22Rv1 (cell line): Measurements from ENCODE around the gene IL6R.

Experiments
- H3K27ac ChIP-seq: fragments of 450-650 bp; 2 replicates; pipeline ENCODE4 v1.5.1; 2017
- ZFX ChIP-seq: fragments of 450-650 bp; IDR thresholded peaks from 2 replicates; pipeline ENCODE4 v1.6.1; 2017; ENCODE audit warnings: antibody characterized with exemption, borderline replicate concordance
- TF ChIP-seq, protein P1 (sequence below): fragments of 450-650 bp; IDR thresholded peaks from 2 replicates; pipeline ENCODE4 v1.5.1; 2017; ENCODE audit warnings: mild to moderate bottlenecking

Gene IL6R

GRCh38 chr1:154384650-154385489 is 20.3 kb upstream of the IL6R start:
- no peak for TF ChIP-seq ZFX
- TF ChIP-seq, protein P1, sequence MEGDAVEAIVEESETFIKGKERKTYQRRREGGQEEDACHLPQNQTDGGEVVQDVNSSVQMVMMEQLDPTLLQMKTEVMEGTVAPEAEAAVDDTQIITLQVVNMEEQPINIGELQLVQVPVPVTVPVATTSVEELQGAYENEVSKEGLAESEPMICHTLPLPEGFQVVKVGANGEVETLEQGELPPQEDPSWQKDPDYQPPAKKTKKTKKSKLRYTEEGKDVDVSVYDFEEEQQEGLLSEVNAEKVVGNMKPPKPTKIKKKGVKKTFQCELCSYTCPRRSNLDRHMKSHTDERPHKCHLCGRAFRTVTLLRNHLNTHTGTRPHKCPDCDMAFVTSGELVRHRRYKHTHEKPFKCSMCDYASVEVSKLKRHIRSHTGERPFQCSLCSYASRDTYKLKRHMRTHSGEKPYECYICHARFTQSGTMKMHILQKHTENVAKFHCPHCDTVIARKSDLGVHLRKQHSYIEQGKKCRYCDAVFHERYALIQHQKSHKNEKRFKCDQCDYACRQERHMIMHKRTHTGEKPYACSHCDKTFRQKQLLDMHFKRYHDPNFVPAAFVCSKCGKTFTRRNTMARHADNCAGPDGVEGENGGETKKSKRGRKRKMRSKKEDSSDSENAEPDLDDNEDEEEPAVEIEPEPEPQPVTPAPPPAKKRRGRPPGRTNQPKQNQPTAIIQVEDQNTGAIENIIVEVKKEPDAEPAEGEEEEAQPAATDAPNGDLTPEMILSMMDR = no peak
- no peak overlapping the region for H3K27ac ChIP-seq

GRCh38 chr1:154386643-154387352 is 18.3 kb upstream of the IL6R start:
- TF ChIP-seq, protein P1 = no peak
- TF ChIP-seq ZFX = no peak
- H3K27ac ChIP-seq = no peak overlapping the region

- H3K27ac ChIP-seq = no peak overlapping the region
- TF ChIP-seq, protein P1 = no peak
- no peak for TF ChIP-seq ZFX
Observed at GRCh38 chr1:154391086-154391770, 13.9 kb upstream of the IL6R start.

DNA sequence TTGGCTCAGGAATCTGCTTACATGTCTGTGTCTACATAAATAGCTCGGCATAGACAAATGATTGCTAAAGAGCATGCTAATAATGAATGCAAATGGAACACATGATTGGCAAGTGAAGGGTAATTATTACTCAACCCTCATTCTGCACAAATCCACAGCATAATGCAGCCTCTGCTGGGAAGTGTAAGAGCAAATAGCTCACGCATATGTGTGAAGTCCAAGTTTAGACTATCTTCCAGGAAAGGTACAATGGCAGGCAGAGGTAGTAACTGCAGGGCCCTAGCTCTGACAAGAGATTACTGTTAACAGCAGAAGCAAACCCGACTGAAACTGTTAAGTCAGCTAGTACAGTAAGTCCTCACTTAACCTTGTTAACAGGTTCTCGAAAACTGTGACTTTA is 7.0 kb upstream of the IL6R start:
- H3K27ac ChIP-seq = no peak overlapping the region
- TF ChIP-seq, protein P1 = no peak
- no peak for TF ChIP-seq ZFX

- no peak for TF ChIP-seq ZFX
- TF ChIP-seq, protein P1 = no peak
- no peak overlapping the region for H3K27ac ChIP-seq
Observed at GRCh38 chr1:154398678-154399077, 6.5 kb upstream of the IL6R start.

DNA sequence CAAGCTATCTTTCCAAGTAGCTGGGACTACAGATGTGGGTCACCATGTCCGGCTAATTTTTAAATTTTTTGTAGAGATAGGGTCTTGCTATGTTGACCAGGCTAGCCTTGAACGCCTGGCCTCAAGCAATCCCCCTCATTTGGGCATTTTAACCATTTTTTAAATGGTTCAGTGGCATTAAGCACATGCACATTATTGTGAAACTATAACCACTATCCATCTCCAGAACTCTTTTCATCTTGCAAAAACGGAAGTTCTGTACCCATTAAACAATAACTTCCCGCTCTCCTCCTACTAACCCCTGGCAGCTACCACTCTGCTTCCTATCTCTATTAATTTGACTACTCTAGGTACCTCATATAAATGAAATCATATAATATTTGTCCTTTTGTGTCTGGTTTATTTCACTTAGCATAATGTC is 4.8 kb upstream of the IL6R start:
- TF ChIP-seq, protein P1 = no peak
- no peak for TF ChIP-seq ZFX
- no peak overlapping the region for H3K27ac ChIP-seq
